NOMO-1 treated with dmso at 0.1 percent for 144 hours (cell line): ENCODE results near the gene SORCS3.

Source experiments
- DNase-seq: peaks from one replicate; lab custom pipeline; 2025; ENCODE audit not compliant: unreplicated experiment; lab: John Stamatoyannopoulos, UW

The SORCS3 gene

DNA sequence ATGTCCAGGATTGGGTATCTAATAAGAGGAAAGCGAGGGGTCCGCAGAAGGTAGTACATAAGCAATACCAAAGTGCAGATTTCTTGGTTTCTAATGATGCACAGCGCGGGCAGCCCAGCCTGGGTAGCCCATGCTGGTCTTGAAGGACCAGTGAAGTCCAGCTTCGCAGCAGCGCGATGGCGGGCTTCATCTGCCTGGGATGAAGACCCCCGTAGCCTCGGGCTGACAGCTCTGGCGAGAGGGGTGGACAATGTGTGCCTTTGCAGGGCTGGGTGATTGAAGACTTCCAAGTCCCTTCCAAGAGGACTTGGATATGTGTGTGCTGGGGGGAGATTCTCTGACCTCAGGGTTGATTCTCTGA lies 2.2 kb downstream of the SORCS3 start:
- DNase-seq = no peak

DNA sequence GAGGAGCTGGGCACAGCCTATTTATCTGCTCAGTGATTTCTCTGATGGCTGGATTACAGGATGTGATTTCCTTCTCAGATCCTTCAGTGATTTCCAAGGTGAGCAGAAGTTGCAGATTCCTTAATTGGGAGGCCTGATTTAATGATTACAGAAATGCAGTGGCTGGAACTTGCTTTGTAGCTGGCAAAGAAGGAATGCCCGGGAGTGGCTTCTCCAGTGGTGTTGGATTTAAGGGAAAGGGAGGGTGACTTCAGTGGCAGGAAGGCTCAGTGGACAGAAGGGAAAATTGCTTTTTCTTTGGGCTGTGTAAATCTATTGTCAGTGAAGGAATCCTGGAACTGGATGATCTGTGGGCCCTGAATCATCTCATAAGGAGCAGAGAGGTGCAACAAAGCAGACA lies 5.1 kb downstream of the SORCS3 start:
- no peak for DNase-seq

- DNase-seq = no peak
Observed at GRCh38 chr10:104648421-104648820, 7.3 kb downstream of the SORCS3 start.

DNA sequence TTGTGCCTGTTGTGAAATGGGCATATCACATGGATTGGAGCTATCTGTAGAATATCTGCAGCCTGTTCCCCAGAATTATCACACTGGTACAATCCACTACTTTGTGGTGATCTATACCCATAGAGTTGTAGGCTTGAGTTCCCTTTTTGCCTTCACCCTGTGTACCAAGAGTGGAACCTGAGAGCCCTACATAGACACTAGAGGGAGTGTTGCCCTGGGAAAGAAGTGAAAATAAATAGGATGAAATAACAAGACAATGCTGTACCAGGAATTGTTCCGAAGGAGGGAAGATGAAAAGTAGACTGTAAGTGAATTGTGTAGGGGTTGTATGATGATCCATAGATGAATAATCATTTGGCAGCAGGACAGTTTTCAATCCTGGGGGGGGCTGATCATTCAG lies 9.0 kb downstream of the SORCS3 start:
- DNase-seq = no peak

DNA sequence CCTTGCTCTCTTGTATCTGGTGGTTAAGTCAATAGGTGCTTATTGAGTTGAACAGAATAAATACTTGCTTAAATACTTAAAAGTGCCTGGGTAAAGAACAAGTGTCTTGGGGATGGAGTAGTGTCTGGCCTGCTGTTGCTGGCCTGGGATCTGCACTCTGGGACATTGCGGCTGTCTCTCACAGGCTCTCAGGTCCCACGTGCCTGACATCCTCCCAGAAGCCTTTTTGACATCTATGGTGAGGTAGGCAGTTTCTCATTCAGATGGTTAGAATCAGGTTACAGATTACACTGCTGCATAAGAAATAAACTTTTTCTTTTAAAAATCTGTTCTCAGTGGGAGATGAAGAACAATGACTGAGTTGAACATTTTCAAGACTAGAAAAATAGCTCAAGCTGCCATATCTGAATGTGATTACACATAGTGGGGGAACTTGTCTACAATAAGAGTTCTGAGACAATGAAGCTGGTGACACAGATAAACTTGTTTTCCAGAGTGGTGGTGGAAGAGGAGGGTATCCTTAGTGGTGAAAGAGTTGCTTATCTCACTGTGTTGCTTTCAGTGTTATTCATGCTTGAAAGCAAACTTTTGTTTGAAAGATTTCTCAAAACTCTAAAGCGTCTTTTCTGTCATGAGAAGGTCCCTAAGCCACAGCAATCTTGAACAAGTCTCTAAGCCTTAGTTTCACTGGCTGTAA lies 9.7 kb downstream of the SORCS3 start:
- no peak for DNase-seq

- DNase-seq = no peak
Observed at GRCh38 chr10:104657036-104657435, 15.9 kb downstream of the SORCS3 start.

DNA sequence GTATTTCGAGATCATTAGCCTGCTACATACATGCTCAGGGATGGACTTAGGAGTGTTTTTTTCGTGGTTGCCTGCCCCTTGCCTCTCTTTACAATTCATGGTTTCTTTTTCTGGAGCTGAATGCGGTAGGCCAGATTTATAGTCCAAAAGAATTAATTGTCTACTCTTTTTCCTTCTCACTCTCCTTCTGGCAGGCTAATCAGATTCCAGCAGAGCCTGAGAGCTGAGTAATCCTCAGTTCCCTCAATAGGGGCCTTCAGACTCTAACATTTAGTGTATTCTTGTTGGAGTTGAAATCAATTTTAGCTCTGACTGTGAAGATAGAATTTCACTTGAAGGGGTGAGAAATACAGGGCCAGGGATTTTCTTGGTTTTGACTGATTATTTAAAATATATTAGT lies 16.4 kb downstream of the SORCS3 start:
- no peak for DNase-seq

GRCh38 chr10:104658067-104658466 lies 17.0 kb downstream of the SORCS3 start:
- DNase-seq = no peak

DNA sequence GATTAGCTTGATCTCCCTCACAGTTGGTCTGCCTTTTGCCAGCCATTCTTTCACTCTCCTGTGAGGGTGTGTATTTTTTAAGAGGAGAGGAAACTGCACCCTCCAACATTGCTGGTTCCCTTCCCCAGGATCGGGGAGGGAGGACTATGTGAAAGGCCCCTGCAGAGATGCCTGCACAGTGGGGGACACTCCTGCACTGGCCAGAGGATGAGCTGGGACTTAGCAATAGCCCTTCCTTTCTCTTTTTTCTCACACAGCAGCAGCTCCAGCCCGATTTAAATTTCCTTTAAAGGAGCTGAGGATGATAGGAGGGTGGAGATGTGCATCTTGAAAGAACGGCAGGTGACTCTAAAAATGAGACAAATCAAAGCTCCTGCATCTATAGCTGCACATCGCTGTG lies 18.7 kb downstream of the SORCS3 start:
- no peak for DNase-seq

DNA sequence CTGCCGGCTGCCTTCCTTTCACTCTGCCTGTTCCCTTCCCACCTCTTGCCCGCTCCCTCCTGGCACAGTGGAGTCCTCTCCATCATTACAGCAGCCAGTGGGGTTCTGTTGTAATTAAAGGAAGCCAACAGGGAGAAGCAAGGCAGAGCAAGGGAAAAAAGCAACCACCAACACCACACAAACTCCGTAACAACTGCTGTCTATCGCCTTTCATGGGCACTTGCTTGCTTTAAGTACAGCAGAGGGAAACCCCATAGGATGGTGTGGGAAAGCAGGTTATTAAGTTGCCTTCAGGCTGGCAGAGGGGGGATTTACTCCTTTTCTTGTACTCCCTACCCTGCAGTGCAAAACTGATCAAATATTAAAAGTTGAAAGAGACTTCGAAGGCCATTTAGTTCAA lies 22.0 kb downstream of the SORCS3 start:
- DNase-seq = no peak

DNA sequence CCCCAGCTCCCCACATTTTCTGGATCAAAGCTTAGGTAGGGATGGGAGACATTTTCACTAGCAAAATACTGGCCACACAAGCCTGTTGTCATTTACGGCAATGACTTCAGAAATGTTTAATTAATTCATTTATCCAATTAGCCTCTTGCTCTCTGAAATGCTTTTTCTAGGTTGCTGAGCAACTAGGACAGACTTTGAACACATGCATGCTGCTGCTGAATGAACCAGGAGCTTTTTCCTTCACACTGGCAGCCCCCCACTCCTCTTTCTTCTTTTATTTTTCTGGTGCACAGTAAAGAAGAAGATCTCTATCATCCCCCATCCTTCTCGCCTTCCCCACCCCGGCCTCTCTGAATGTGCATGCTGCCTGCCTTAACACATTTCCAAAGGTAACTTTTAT lies 22.5 kb downstream of the SORCS3 start:
- no peak for DNase-seq

DNA sequence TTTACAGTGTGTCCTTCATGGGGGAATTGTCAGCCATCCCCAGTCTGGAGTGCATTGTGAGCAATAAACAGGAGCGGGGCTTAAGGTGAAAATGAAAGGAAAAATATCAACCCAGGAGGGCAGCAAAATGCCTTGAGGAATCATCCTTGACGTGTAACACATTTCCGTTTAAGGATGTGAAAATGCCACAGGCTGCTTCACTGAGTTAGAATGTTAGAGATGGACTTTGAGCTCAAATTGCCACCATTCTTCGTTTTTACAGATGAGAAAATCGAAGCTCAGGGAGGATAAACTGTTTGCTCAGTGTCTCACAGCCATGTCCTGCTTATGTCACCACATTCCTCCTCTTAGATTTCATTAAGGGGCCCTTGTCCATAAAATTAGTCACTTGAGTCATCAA lies 23.1 kb downstream of the SORCS3 start:
- no peak for DNase-seq

DNA sequence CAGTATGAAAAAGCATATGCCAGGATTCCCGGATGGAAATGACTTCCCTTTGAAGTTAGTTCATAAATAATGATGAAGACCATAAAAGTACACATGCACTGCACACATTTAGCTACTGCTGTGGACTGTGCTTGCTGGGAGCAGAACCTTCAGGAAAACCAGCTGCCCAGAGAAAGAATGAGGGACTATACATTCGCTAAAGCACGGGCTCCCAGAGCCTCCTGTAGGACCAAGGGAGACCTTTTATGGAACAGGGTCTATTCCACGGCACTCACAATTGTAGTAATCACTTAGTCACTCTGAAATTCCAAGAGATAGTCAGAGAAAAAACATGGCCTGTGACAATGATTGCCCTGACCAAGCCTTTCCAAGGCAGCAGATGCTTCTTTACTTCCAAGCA lies 24.1 kb downstream of the SORCS3 start:
- DNase-seq = no peak

DNA sequence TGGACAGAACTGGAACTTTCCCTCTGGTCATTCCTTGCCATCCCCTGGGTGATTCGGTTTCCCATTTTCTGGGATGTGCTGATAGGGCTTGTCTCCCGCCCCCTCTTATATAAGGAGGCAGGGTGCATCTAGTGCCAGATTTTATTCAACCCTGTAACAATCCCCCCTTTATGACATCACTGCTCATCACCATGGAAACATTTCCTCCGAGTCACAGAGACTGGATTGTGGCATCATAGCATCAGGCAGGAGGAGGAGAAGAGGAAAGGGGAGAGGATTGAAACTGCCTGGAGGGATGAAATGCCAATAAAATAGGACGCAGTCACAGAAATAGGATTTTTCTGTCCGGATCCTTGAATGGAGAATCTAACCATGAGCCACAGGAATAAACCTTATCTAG lies 25.0 kb downstream of the SORCS3 start:
- no peak for DNase-seq

DNA sequence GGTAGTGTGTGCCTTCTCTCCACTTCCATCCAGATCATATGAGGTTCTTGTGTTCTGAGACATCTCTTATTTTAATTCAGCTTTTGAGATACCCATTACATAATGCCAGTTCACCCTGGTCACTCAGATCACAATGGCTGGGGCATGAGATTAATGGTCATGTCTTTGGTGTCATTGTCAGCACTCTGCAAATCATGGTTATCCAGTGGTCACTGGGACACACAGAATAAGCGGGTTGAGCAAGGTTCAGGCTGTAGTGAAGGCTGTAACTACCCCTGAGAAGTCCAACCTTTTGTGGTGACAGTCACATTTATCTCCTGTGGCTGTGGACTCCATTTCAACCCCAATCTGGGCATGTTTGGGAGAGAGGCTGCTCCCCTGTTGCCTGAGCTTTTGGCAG lies 35.8 kb downstream of the SORCS3 start:
- DNase-seq = no peak

GRCh38 chr10:104678658-104679057 lies 37.6 kb downstream of the SORCS3 start:
- no peak for DNase-seq

DNA sequence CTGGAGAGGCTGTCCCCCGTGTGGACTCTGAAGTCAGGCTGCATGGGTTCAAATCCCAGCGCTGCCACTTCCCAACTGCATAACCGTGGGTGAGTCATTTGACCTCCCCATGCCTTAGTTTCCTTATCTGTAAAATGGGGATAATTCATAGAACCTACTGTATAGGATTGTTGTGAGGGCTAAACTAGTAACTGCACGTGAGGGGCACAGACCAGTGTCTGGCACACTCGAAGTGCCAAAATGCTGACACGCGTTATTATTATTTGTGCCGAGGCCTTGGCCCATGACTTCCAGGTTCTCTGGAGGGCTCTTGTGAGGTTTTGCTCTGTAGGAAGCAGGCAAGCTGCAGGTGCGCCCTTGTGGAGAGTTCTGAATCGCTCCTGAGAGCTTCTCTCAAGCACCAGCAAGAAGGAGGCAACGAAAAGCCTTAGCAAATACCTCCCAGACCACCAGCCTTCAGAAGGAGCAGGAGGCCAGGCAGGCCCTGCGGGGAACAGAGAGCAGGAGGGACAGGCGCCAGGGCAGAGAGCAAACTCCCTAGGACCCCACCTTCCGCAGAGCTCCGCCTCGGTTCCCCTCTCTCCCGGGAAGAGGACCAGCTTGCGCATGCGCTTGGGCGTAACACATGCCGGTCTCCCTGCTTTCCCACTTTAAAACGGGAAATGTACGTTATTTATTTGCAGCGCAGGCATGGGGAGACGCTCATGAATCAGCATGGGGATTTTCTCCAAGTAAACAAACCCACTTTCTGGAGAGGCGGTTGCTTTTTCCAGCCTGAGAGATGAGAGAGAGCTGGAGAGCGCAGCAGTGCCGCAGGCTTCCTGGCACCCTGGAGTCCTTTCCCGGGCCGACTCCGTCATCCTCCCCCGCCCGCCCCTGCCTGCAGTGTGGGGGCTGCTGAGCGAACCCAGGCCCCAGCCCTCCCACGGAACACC lies 39.6 kb downstream of the SORCS3 start:
- no peak for DNase-seq

GRCh38 chr10:104681485-104681884 lies 40.4 kb downstream of the SORCS3 start:
- no peak for DNase-seq

DNA sequence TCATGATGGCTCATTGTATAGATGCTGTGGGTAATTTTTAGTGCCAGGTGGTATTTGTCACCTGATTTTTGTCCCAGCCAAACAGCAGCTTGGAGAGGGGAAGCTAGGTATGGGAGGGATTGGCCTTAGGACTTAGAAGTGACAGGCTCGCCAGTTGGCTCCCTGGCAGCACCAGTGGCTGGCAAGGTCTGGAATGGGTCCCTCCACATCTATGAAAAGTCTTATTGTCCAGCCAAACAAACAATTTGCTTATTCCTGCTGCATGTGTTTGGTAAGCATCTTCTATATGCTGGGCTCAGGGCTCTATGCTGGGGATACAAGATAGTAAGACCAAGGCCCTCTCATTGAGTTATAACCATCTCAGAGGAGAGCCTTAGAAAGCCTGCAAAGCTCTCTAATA lies 42.5 kb downstream of the SORCS3 start:
- no peak for DNase-seq

GRCh38 chr10:104686829-104687228 lies 45.7 kb downstream of the SORCS3 start:
- no peak for DNase-seq

GRCh38 chr10:104688251-104689042 lies 47.4 kb downstream of the SORCS3 start:
- DNase-seq = no peak

GRCh38 chr10:104689105-104689504 lies 48.0 kb downstream of the SORCS3 start:
- no peak for DNase-seq
